ENCODE measurements around the gene ORC3.

- TF ChIP-seq CTCF (optimal IDR thresholded peaks at IDR 0.05 in 1 of 3, IDR thresholded peaks at IDR 0.05 in 1 of 3, conservative IDR thresholded peaks at IDR 0.05 in 1 of 3; ENCODE audit: extremely low read depth in 1 of 3, insufficient read depth in 2 of 3, low read length in 3 of 3), result no peak
- no peak for TF ChIP-seq EZH2 (IDR thresholded peaks at IDR 0.05; ENCODE audit: low read length)
Measured at GRCh38 chr6:87586371-87587077, 3.4 kb upstream of the ORC3 start.

Data from keratinocyte (primary cell).